ENCODE data around the gene EDN3. TPM values are rescaled to one million over a fixed set of nuclear protein-coding genes. Genes with fewer than 3 reads are reported as not detected.

The EDN3 gene
- total RNA-seq, 1 donor from 2014 or later = not detected

- Histone ChIP-seq H3K27me3 (ENCODE audit: control insufficient read depth, insufficient read depth, low read length) (no peaks in the 10 kb centered on the region), H3K4me3 (ENCODE audit: low read depth, low read length) (no peak overlapping the region), H3K36me3 (ENCODE audit: control insufficient read depth, insufficient read depth, low read length) (no peaks in the 10 kb centered on the region)
- no peak for TF ChIP-seq CTCF (IDR thresholded peaks at IDR 0.05; ENCODE audit: insufficient read depth, low read length, poor library complexity, severe bottlenecking)
- DNase-seq (ENCODE audit: low read depth) = no peak
Measured at GRCh38 chr20:59350330-59351156, 50.1 kb downstream of the EDN3 start.

GRCh38 chr20:59351157-59352040 lies 51.0 kb downstream of the EDN3 start:
- Histone ChIP-seq H3K36me3 (ENCODE audit: control insufficient read depth, insufficient read depth, low read length) (no peaks in the 10 kb centered on the region), H3K4me3 (ENCODE audit: low read depth, low read length) (no peak overlapping the region), H3K27me3 (ENCODE audit: control insufficient read depth, insufficient read depth, low read length) (no peaks in the 10 kb centered on the region)
- no peak for TF ChIP-seq CTCF (IDR thresholded peaks at IDR 0.05; ENCODE audit: insufficient read depth, low read length, poor library complexity, severe bottlenecking)
- no peak for DNase-seq (ENCODE audit: low read depth)

- no peak for TF ChIP-seq CTCF (IDR thresholded peaks at IDR 0.05; ENCODE audit: insufficient read depth, low read length, poor library complexity, severe bottlenecking)
- H3K36me3 ChIP-seq (ENCODE audit: control insufficient read depth, insufficient read depth, low read length) = no peaks in the 10 kb centered on the region
- no peak overlapping the region for H3K4me3 ChIP-seq (ENCODE audit: low read depth, low read length)
- DNase-seq (ENCODE audit: low read depth) = no peak
- no peaks in the 10 kb centered on the region for H3K27me3 ChIP-seq (ENCODE audit: control insufficient read depth, insufficient read depth, low read length)
Measured at GRCh38 chr20:59352541-59352940, 52.1 kb downstream of the EDN3 start.

- DNase-seq (ENCODE audit: low read depth) = no peak
- no peak overlapping the region for H3K4me3 ChIP-seq (ENCODE audit: low read depth, low read length)
- TF ChIP-seq CTCF (IDR thresholded peaks at IDR 0.05; ENCODE audit: insufficient read depth, low read length, poor library complexity, severe bottlenecking) = no peak
- H3K27me3 ChIP-seq (ENCODE audit: control insufficient read depth, insufficient read depth, low read length) = no peaks in the 10 kb centered on the region
- no peaks in the 10 kb centered on the region for H3K36me3 ChIP-seq (ENCODE audit: control insufficient read depth, insufficient read depth, low read length)
Measured at GRCh38 chr20:59352990-59353389, 52.6 kb downstream of the EDN3 start.

GRCh38 chr20:59354460-59354859 lies 54.0 kb downstream of the EDN3 start:
- no peak for DNase-seq (ENCODE audit: low read depth)
- H3K4me3 ChIP-seq (ENCODE audit: low read depth, low read length) = no peak overlapping the region
- no peak for TF ChIP-seq CTCF (IDR thresholded peaks at IDR 0.05; ENCODE audit: insufficient read depth, low read length, poor library complexity, severe bottlenecking)
- no peaks in the 10 kb centered on the region for H3K36me3 ChIP-seq (ENCODE audit: control insufficient read depth, insufficient read depth, low read length)
- no peaks in the 10 kb centered on the region for H3K27me3 ChIP-seq (ENCODE audit: control insufficient read depth, insufficient read depth, low read length)

All from kidney epithelial cell (primary cell).